H9 (cell line): ENCODE data around the gene BARX1. TPM values are rescaled to one million over a fixed set of nuclear protein-coding genes. Genes with fewer than 3 reads are reported as not detected.

Experiments used
- DNase-seq: peaks from one replicate; pipeline ENCODE4 v3.0.0-alpha.2; 2017
- H2AFZ ChIP-seq: one replicate; pipeline ENCODE4 v1.6.1; 2013; ENCODE audit warnings: mild to moderate bottlenecking, low read length, control low read depth, moderate library complexity
- H2AK5ac ChIP-seq: 2 replicates; pipeline ENCODE4 v1.6.1; 2013; ENCODE audit warnings: low read length, control low read depth, mixed read lengths; ENCODE audit not compliant: insufficient read length
- H2BK120ac ChIP-seq: one replicate; pipeline ENCODE4 v1.6.1; 2013; ENCODE audit warnings: low read depth, mild to moderate bottlenecking, low read length, control low read depth, inconsistent platforms; ENCODE audit not compliant: poor library complexity, severe bottlenecking
- H2BK12ac ChIP-seq: 2 replicates; pipeline ENCODE4 v1.6.1; 2013; ENCODE audit warnings: low read length, control low read depth, mixed read lengths, low read depth; ENCODE audit not compliant: insufficient read length
- H2BK15ac ChIP-seq: 2 replicates; pipeline ENCODE4 v1.6.1; 2013; ENCODE audit warnings: low read depth, low read length, control low read depth
- H2BK20ac ChIP-seq: one replicate; pipeline ENCODE4 v1.6.1; 2013; ENCODE audit warnings: low read depth, mild to moderate bottlenecking, low read length, control low read depth, inconsistent platforms; ENCODE audit not compliant: poor library complexity, severe bottlenecking
- H2BK5ac ChIP-seq: 2 replicates; pipeline ENCODE4 v1.6.1; 2013; ENCODE audit warnings: low read length, control low read depth, mixed read lengths; ENCODE audit not compliant: insufficient read length
- H3K14ac ChIP-seq: 2 replicates; pipeline ENCODE4 v1.6.1; 2013; ENCODE audit warnings: low read length, control low read depth; ENCODE audit not compliant: insufficient read depth
- H3K18ac ChIP-seq: 2 replicates; pipeline ENCODE4 v1.6.1; 2013; ENCODE audit warnings: low read depth, mild to moderate bottlenecking, mixed read lengths, low read length, control low read depth; ENCODE audit not compliant: insufficient read length
- H3K23ac ChIP-seq: 2 replicates; pipeline ENCODE4 v1.6.1; 2013; ENCODE audit warnings: low read length, control low read depth, mixed read lengths, low read depth; ENCODE audit not compliant: insufficient read length
- H3K23me2 ChIP-seq: 2 replicates; pipeline ENCODE4 v1.6.1; 2013; ENCODE audit warnings: low read depth, mild to moderate bottlenecking, mixed read lengths, low read length, control low read depth; ENCODE audit not compliant: insufficient read length, poor library complexity, severe bottlenecking
- H3K27ac ChIP-seq: 2 replicates; pipeline ENCODE4 v1.5.1; 2013; ENCODE audit warnings: low read length, control low read depth, mixed read lengths, low read depth; ENCODE audit not compliant: insufficient read length
- H3K27me3 ChIP-seq: 2 replicates; pipeline ENCODE4 v1.6.1; 2013; ENCODE audit warnings: low read length, control low read depth, inconsistent platforms; ENCODE audit not compliant: insufficient read depth
- H3K4ac ChIP-seq: 2 replicates; pipeline ENCODE4 v1.6.1; 2013; ENCODE audit warnings: low read depth, mild to moderate bottlenecking, control low read depth, inconsistent platforms, low read length, moderate library complexity
- H3K4me1 ChIP-seq: 2 replicates; pipeline ENCODE4 v1.6.1; 2013; ENCODE audit warnings: low read length, control low read depth, inconsistent platforms; ENCODE audit not compliant: insufficient read depth
- H3K4me2 ChIP-seq: 2 replicates; pipeline ENCODE4 v1.6.1; 2013; ENCODE audit warnings: low read length, control low read depth, mixed read lengths; ENCODE audit not compliant: insufficient read length, insufficient read depth
- H3K56ac ChIP-seq: 2 replicates; pipeline ENCODE4 v1.6.1; 2013; ENCODE audit warnings: low read depth, mild to moderate bottlenecking, mixed read lengths, low read length, control low read depth; ENCODE audit not compliant: insufficient read length
- H3K79me1 ChIP-seq: 2 replicates; pipeline ENCODE4 v1.6.1; 2013; ENCODE audit warnings: low read depth, mild to moderate bottlenecking, moderate library complexity, low read length, control low read depth, inconsistent platforms; ENCODE audit not compliant: insufficient read depth, poor library complexity, severe bottlenecking
- H3K79me2 ChIP-seq: 2 replicates; pipeline ENCODE4 v1.6.1; 2013; ENCODE audit warnings: low read length, control low read depth, inconsistent platforms; ENCODE audit not compliant: insufficient read depth
- H3K9ac ChIP-seq: 2 replicates; pipeline ENCODE4 v1.6.1; 2013; ENCODE audit warnings: low read length, control low read depth, mixed read lengths; ENCODE audit not compliant: insufficient read length; ENCODE audit errors: extremely low read depth
- H3K9me3 ChIP-seq: one replicate; pipeline ENCODE4 v1.6.1; 2013; ENCODE audit warnings: low read depth, low read length, inconsistent platforms; ENCODE audit not compliant: control insufficient read depth
- H3T11ph ChIP-seq: one replicate; pipeline ENCODE4 v1.6.1; 2013; ENCODE audit warnings: mild to moderate bottlenecking, low read length, control low read depth, inconsistent platforms
- H4K20me1 ChIP-seq: one replicate; pipeline ENCODE4 v1.6.1; 2013; ENCODE audit not compliant: control insufficient read depth, insufficient read length, insufficient read depth
- H4K5ac ChIP-seq: 2 replicates; pipeline ENCODE4 v1.6.1; 2013; ENCODE audit warnings: low read depth, mild to moderate bottlenecking, mixed read lengths, low read length, control low read depth; ENCODE audit not compliant: insufficient read length
- H4K8ac ChIP-seq: replicated peaks from 2 replicates; pipeline ENCODE4 v1.6.1; 2013; ENCODE audit warnings: low read length, control low read depth, mixed read lengths, low read depth; ENCODE audit not compliant: insufficient read length
- H4K91ac ChIP-seq: 2 replicates; pipeline ENCODE4 v1.6.1; 2013; ENCODE audit warnings: low read depth, mild to moderate bottlenecking, moderate library complexity, mixed read lengths, low read length, control low read depth; ENCODE audit not compliant: insufficient read length
- H3K27ac Mint-ChIP-seq, 3 experiments: 2 replicates in 2 of 3; 3 replicates in 1 of 3; pipeline ENCODE4 v1.8.0; 2020 to 2021; ENCODE audit warnings: mixed read lengths in 3 of 3, mild to moderate bottlenecking in 1 of 3, moderate library complexity in 1 of 3
- H3K27me3 Mint-ChIP-seq: 2 replicates; pipeline ENCODE4 v1.8.0; 2021; ENCODE audit warnings: low read depth, mild to moderate bottlenecking, moderate library complexity, mixed read lengths
- H3K36me3 Mint-ChIP-seq, 3 experiments: 2 replicates in 2 of 3; 3 replicates in 1 of 3; pipeline ENCODE4 v1.8.0; 2020 to 2021; ENCODE audit warnings: low read depth in 3 of 3, mixed read lengths in 3 of 3; ENCODE audit not compliant: insufficient read depth in 1 of 3
- H3K4me1 Mint-ChIP-seq, 2 experiments: 2 replicates each; pipeline ENCODE4 v1.8.0; 2020; ENCODE audit warnings: mixed read lengths in 2 of 2
- H3K4me3 Mint-ChIP-seq, 2 experiments: 2 replicates in 1 of 2; 3 replicates in 1 of 2; pipeline ENCODE4 v1.8.0; 2020 to 2021; ENCODE audit warnings: mild to moderate bottlenecking in 2 of 2, mixed read lengths in 2 of 2, moderate library complexity in 1 of 2
- H3K9me3 Mint-ChIP-seq, 2 experiments: 2 replicates in 1 of 2; 3 replicates in 1 of 2; pipeline ENCODE4 v1.8.0; 2020; ENCODE audit warnings: mild to moderate bottlenecking in 2 of 2, mixed read lengths in 2 of 2, moderate library complexity in 1 of 2
- WGBS: extraction: QIAGEN DNeasy Blood & Tissue Kit; methylation state at CpG from one replicate; pipeline ENCODE4 v1.1.7; 2013; ENCODE audit warnings: missing lambda C conversion rate, low lambda C conversion rate, mixed read lengths; ENCODE audit not compliant: insufficient read length; ENCODE audit errors: extremely low coverage; 5-methylcytosine and 5-hydroxymethylcytosine counted together
- total RNA-seq: library from RNA; stranded (reverse); gene quantifications from 2 replicates; pipeline ENCODE4 v1.2.1, GENCODE V29; 2021
- TF ChIP-seq, protein P1 (sequence below): fragments of 200-600 bp; sonication (generic); conservative IDR thresholded peaks from 3 replicates; pipeline ENCODE4 v1.8.0; 2021; ENCODE audit warnings: antibody characterized with exemption, mild to moderate bottlenecking

Gene BARX1
- total RNA-seq, 1 experiment from 2014 or later, result 1.2 TPM

DNA sequence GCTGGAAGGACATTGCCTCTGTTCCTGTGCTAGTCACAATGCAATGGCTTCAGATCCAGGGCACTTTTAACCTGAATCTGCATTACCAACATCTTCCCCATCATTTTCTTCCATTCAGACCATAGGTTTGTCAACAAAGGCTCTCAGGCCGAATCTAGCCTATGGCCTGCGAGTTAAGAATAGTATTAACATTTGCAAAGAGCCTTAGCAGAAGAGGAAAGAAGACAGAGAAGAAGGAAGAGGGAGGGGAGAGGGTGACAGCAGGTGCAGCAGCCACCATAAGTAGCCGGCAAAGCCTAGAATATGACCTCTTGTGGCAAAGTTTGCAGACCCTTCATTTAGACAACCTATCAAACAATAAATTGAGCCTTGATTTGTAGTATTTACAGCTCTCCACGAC is 32.6 kb downstream of the BARX1 start:
- no peak for DNase-seq
- no CpG with 5 or more reads among the region's 4 CpGs for WGBS
- Histone ChIP-seq H3T11ph (no peak overlapping the region), H2BK5ac (no peak overlapping the region), H2BK120ac (no peak overlapping the region), H2AK5ac (no peak overlapping the region), H3K9ac (no peak overlapping the region), H3K27ac (no peak overlapping the region), H3K23me2 (no peaks in the 10 kb centered on the region), H4K8ac (no peak overlapping the region), H2AFZ (no peak overlapping the region), H4K5ac (no peak overlapping the region), H3K4ac (no peak overlapping the region), H3K79me1 (no peaks in the 10 kb centered on the region), H3K18ac (no peak overlapping the region), H3K4me2 (no peak overlapping the region), H3K79me2 (no peaks in the 10 kb centered on the region), H4K20me1 (peaks cover 3% of the 10 kb centered on the region), H3K14ac (no peak overlapping the region), H4K91ac (no peak overlapping the region), H3K23ac (no peak overlapping the region), H2BK15ac (no peak overlapping the region), H2BK20ac (no peak overlapping the region), H3K27me3 (no peaks in the 10 kb centered on the region), H3K4me1 (no peaks in the 10 kb centered on the region), H3K56ac (no peak overlapping the region), H2BK12ac (no peak overlapping the region), H3K9me3 (no peaks in the 10 kb centered on the region)
- Mint-ChIP-seq H3K27ac (no peak overlapping the region), H3K4me3 (no peak overlapping the region), H3K9me3 (no peaks in the 10 kb centered on the region; a peak in 1 of 5 replicates), H3K36me3 (no peaks in the 10 kb centered on the region), H3K4me1 (peaks cover 8 to 10% of the 10 kb centered on the region in 2 experiments), H3K27me3 (peaks cover 13% of the 10 kb centered on the region)
- TF ChIP-seq, protein P1, sequence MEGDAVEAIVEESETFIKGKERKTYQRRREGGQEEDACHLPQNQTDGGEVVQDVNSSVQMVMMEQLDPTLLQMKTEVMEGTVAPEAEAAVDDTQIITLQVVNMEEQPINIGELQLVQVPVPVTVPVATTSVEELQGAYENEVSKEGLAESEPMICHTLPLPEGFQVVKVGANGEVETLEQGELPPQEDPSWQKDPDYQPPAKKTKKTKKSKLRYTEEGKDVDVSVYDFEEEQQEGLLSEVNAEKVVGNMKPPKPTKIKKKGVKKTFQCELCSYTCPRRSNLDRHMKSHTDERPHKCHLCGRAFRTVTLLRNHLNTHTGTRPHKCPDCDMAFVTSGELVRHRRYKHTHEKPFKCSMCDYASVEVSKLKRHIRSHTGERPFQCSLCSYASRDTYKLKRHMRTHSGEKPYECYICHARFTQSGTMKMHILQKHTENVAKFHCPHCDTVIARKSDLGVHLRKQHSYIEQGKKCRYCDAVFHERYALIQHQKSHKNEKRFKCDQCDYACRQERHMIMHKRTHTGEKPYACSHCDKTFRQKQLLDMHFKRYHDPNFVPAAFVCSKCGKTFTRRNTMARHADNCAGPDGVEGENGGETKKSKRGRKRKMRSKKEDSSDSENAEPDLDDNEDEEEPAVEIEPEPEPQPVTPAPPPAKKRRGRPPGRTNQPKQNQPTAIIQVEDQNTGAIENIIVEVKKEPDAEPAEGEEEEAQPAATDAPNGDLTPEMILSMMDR, result no peak
